Measurements from ENCODE around the gene KIF1B.
"Not testable (repeated sequence)": the region's sequence is repeated elsewhere in the genome, so short reads cannot be mapped to it uniquely, and the experiment has no call there.

The KIF1B gene

DNA sequence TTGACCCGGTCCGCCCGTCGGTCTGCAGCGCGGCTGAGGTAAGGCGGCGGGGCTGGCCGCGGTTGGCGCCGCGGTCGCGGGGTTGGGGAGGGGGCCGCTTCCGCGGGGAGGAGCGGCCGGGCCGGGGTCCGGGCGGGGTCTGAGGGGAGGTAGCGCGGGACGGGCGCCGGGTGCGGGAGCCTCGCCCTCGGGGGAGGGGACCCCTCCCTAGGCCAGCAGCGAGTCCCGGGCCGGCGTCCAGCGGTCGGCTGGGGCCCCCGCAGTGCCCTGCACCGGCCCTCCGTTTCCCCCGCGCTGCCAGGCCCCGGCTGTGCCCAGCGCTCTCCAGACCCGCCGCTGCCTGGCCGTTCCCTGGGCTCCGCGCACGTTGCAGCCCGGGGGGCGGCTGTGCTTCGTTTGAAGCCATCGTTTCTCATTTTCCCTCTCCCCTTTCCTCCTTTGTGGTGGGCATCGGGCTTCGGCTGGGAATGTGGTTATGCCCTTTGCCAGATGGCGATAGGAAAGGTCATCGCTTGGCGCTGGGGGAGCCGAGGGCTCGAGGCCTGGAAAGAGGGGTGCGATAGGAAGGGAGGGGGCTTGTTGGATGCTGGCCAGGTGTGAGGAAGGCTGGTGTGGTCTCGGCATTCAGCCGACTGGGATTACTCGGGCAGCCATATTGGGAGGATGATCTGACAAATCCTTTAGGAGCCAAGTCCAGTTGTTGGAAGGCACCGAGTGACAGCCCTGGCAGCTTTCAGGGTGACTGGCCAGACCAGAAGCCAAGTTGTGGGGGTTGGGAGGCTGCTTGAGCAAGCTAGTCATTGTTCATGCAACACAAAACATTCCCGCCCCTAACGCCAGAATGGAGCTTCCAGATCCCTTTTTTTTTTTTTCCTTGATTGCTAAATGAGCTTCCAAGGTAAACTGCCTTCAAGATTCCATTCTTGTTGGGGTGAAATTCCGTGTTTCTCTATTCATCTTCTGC, 753 bp downstream of the KIF1B start:
- Mint-ChIP-seq H3K4me1 (ENCODE audit: low read depth) (peaks cover 49% of the 10 kb centered on the region), H3K4me3 (peak overlapping the region; percentile 95), H3K9me3 (no peaks in the 10 kb centered on the region), H3K27ac (peak overlapping the region; percentile 100), H3K27me3 (no peaks in the 10 kb centered on the region), H3K36me3 (ENCODE audit: low read depth) (peaks cover 19% of the 10 kb centered on the region)
- intact Hi-C loops (cut with micrococcal nuclease), result no loop called here

DNA sequence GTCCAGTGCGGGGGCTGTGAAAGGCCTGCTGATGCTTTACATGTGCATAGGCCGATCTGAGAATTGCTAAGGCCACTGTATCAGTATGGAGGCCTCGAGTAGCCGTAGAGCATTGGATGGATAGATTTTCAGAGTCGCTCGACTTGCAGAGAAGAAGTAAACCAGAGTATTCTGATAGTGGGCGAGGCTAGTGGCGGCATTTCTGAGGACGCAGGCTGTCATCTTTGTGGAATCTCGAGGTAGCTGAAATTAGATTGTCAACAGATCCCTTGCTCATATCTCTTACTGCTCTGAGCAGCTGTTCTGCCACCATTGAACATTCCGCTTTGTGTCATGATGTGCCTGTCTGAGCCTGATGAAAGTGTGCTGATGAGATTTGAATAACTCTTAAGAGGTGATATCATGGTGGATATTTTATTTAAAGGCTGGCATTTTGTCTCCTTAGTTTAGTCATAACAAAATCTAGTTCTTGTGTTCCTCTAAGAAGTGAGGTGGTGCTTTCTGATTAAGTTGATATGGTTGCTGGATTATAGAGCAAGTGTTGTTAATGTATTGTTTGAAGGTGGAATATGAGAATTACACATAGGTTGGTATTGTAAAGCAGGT, 1.5 kb downstream of the KIF1B start:
- Mint-ChIP-seq H3K4me3 (peak overlapping the region; percentile 86), H3K27ac (peak overlapping the region; percentile 100), H3K36me3 (ENCODE audit: low read depth) (peaks cover 19% of the 10 kb centered on the region), H3K4me1 (ENCODE audit: low read depth) (peaks cover 56% of the 10 kb centered on the region), H3K27me3 (no peaks in the 10 kb centered on the region), H3K9me3 (no peaks in the 10 kb centered on the region)
- intact Hi-C loops (cut with micrococcal nuclease), result no loop called here

DNA sequence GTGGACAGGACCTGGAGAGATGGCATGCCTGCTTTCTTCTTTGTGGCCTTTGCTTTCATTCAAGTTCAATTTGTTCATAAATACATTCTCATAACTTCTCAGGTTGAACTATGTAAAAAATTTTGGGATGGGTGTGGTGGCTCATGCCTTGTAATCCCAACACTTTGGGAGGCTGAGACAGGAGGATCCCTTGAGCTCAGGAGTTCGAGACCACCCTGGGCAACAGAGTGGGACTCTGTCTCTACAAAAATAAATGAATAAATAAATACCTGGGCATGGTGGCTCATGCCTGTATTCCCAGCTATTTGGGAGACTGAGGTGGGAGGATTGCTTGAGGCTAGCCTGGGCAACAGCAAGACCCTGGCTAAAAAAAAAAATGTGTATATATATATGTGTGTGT, 2.1 kb downstream of the KIF1B start:
- Mint-ChIP-seq H3K27ac (peak overlapping the region; percentile 100), H3K27me3 (no peaks in the 10 kb centered on the region), H3K9me3 (no peaks in the 10 kb centered on the region), H3K4me1 (ENCODE audit: low read depth) (peaks cover 61% of the 10 kb centered on the region), H3K4me3 (no peak overlapping the region), H3K36me3 (ENCODE audit: low read depth) (peaks cover 19% of the 10 kb centered on the region)
- intact Hi-C loops (cut with micrococcal nuclease), result no loop called here

DNA sequence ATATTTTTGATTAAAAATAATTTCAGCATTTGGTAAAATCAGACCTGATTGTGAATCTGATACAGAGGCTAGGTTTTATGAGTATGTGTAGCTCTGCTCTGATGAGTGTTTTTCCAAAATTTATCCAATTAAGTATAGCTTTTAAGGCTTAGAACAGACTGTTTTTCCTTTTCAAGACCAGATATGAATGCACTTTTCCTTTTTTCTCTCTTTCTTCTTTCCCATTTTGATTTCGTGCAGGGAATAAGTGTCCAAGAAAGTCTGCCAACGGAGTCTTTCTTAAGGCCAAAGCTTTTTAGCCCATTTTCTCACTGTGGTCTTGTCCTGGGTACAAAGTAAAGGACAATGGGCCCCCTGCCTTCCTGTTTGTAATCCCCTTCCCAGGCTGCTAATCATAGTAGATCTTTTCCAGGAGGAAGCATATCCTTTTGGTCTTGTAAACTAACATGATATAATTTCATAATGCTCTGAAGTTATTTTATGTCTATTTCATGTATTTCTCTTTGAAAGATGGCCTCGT, 2.9 kb downstream of the KIF1B start:
- Mint-ChIP-seq H3K4me3 (no peak overlapping the region), H3K27ac (peak overlapping the region; percentile 10), H3K27me3 (no peaks in the 10 kb centered on the region), H3K4me1 (ENCODE audit: low read depth) (peaks cover 69% of the 10 kb centered on the region), H3K9me3 (no peaks in the 10 kb centered on the region), H3K36me3 (ENCODE audit: low read depth) (peaks cover 19% of the 10 kb centered on the region)
- intact Hi-C loops (cut with micrococcal nuclease), result no loop called here

DNA sequence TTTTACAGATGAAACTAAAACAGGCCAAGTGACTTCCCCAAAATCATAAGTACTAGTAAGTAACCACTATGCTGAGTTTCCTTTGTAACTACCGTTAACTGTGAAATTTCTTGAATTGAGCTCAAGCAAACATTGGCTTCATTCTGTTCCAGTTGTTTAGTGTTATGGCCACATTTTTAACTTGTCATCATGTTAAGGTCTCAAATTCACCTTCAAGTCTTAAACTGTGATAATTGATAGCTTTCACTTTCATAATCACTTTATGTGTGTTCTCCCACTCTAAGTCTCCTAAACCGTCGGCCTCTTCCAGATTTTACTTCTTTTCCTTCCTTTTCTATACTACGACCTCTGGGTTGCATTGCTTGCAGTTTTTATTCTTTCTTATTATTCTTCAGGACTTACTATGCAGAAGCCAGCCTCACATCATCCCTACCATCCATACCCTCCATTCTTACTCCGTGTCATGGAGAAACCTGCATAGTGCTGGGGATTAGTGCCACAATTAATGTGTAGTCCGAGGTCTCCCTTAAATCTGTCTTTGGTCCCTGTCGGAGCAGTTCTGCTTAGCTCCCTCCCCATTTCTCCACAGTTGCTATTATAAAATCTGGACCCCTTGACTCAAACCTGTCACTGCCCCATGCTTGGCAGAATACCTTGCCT, 5.8 kb downstream of the KIF1B start:
- Mint-ChIP-seq H3K27ac (peak overlapping the region; percentile 77), H3K36me3 (ENCODE audit: low read depth) (peaks cover 14% of the 10 kb centered on the region)

DNA sequence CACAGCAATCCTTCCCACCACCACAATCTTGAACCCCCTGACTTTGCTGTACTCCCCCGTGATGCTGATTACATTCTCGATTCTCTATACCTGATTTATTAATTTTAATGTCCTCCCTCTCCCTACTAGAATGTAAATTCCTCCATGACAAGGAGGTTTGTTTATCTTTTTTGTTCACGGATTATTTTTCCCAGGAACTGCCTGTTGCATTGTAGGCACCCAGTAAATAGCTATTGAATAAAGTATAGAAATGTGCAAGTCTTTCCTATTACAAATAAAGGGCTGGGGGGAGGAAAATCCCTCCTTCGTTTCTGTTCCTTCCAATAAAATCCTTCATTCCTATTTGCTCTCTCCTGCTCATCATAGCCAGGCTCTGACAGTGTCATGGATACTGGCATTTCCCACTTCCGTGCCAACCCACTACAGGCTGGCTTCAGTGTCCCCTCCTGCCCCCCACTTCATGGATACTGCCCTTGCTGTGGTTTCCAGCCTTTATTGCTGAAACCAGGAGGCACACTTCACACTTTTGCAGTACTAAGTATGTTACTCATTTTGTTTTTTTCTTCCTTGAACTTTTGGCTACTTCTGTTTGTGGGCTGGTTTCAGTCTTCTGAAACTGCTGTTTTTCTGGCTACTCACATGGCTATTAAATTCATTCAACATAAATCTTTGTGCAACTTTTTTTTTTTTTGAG, 7.5 kb downstream of the KIF1B start:
- Mint-ChIP-seq H3K4me1 (ENCODE audit: low read depth) (peaks cover 61% of the 10 kb centered on the region), H3K27me3 (no peaks in the 10 kb centered on the region), H3K27ac (peak overlapping the region; percentile 79), H3K36me3 (ENCODE audit: low read depth) (peaks cover 11% of the 10 kb centered on the region), H3K9me3 (no peaks in the 10 kb centered on the region), H3K4me3 (peak overlapping the region; percentile 39)
- intact Hi-C loops (cut with micrococcal nuclease), result no loop called here

More for the DNA sequence above, 5.8 kb downstream of the KIF1B start:
- Mint-ChIP-seq H3K9me3 (no peaks in the 10 kb centered on the region), H3K27me3 (no peaks in the 10 kb centered on the region), H3K4me1 (ENCODE audit: low read depth) (peaks cover 63% of the 10 kb centered on the region), H3K4me3 (peak overlapping the region; percentile 56)
- intact Hi-C loops (cut with micrococcal nuclease), result no loop called here

DNA sequence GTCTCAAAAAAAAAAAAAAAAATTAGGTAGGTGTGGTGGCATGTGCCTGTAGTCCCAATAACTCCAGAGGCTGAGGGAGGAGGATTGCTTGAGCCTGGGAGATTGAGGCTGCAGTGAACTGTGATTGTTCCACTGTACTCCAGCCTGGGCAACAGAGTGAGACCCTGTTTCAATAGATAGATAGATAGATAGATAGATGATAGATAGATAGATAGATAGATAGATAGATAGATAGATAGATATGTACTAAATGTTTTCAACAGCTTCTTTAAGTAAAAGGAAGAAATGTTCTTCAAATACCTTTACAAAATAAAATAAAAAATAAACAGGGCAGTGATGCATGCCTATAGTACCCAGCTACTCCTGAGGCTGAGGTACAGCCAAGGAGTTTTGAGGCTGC, 9.8 kb downstream of the KIF1B start:
- H3K27ac Mint-ChIP-seq, result peak overlapping the region; percentile 30
- H3K27me3 Mint-ChIP-seq, result no peaks in the 10 kb centered on the region
- peaks cover 10% of the 10 kb centered on the region for H3K36me3 Mint-ChIP-seq (ENCODE audit: low read depth)
- intact Hi-C loops (cut with micrococcal nuclease), result no loop called here
- peaks cover 58% of the 10 kb centered on the region for H3K4me1 Mint-ChIP-seq (ENCODE audit: low read depth)
- H3K9me3 Mint-ChIP-seq, result no peaks in the 10 kb centered on the region
- H3K4me3 Mint-ChIP-seq, result no peak overlapping the region

DNA sequence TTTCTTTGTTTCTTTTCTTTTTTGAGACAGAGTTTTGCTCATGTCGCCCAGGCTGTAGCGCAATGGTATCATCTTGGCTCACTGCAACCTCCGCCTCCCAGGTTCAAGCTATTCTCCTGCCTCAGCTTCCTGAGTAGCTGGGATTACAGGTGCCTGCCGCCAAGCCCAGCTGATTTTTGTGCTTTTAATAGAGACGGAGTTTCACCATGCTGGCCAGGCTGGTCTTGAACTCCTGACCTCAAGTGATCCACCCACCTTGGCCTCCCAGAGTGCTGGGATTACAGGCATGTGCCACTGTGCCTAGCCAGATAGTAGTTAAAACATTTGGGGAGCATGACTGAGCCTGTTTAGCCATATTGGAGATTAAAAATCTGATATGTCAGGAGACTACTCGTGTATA, 10.3 kb downstream of the KIF1B start:
- H3K27me3 Mint-ChIP-seq; H3K9me3 Mint-ChIP-seq; intact Hi-C loops (cut with micrococcal nuclease); H3K4me3 Mint-ChIP-seq; H3K36me3 Mint-ChIP-seq (ENCODE audit: low read depth): not testable (repeated sequence)
- Mint-ChIP-seq H3K4me1 (ENCODE audit: low read depth) (peaks cover 58% of the 10 kb centered on the region), H3K27ac (peak overlapping the region; percentile 30)

DNA sequence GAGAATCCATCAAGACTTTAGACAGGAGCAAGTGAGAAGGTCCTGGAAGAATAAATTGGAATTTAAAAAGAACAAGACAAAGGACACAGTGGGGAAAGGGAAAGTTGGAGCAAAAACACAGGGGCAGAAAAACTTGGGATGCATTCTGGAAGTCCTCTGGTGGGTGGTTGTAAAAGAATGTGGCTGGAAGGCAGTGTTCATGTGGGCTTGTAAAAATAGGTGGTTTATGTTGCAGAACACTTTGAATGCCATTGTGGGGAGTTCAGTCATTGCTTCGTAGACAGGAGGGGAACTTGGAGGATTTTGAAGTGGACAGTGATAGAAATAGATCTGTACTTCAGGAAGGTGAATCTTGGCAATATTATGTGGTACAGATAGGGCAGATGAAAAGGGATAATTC, 15.2 kb downstream of the KIF1B start:
- H3K27ac Mint-ChIP-seq, result no peak overlapping the region
- intact Hi-C loops (cut with micrococcal nuclease), result no loop called here
- no peak overlapping the region for H3K4me3 Mint-ChIP-seq
- H3K27me3 Mint-ChIP-seq, result no peaks in the 10 kb centered on the region
- H3K4me1 Mint-ChIP-seq (ENCODE audit: low read depth), result peaks cover 42% of the 10 kb centered on the region
- H3K9me3 Mint-ChIP-seq, result no peaks in the 10 kb centered on the region
- H3K36me3 Mint-ChIP-seq (ENCODE audit: low read depth), result peaks cover 5% of the 10 kb centered on the region

DNA sequence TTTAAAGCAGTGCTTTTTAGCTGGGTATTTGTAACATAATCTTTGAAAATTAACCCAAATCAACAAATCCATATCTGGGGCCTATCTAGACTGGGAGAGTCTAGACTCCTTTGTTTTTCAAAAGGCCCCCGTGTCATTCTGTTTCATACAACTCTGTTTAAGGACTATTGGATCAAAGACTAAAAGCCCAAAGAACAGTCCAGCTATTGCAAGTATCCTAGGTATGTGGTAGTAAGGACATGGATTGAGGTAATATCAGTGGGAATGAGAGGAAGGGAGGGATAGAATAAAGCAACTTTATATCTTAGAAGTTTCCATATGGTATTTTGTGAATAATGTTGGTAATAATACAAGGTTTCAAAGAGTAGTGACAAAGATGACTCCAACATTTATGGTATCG, 18.2 kb downstream of the KIF1B start:
- H3K27ac Mint-ChIP-seq, result no peak overlapping the region
- intact Hi-C loops (cut with micrococcal nuclease), result no loop called here
- no peaks in the 10 kb centered on the region for H3K27me3 Mint-ChIP-seq
- peaks cover 25% of the 10 kb centered on the region for H3K4me1 Mint-ChIP-seq (ENCODE audit: low read depth)
- no peak overlapping the region for H3K4me3 Mint-ChIP-seq
- H3K9me3 Mint-ChIP-seq, result no peaks in the 10 kb centered on the region
- no peaks in the 10 kb centered on the region for H3K36me3 Mint-ChIP-seq (ENCODE audit: low read depth)

DNA sequence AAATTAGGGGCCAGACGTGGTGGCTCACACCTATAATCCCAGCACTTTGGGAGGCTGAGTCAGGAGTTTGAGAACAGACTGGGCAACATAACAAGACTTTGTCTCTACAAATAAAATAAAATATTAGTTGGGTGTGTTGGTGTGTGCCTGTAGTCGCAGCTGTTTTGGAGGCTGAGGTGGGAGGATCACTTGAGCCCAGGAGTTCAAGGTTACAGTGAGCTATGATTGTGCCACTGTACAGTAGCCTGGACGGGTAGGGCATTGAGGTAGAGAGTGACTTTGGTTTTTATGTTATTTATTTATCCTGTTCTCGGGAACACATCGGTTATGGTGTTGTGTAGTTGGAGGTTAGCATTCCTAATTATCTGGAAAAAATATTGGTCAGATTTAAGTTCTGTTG, 19.5 kb downstream of the KIF1B start:
- H3K4me1 Mint-ChIP-seq (ENCODE audit: low read depth), result peaks cover 25% of the 10 kb centered on the region
- H3K9me3 Mint-ChIP-seq, result no peaks in the 10 kb centered on the region
- no peak overlapping the region for H3K4me3 Mint-ChIP-seq
- H3K27ac Mint-ChIP-seq, result no peak overlapping the region
- no peaks in the 10 kb centered on the region for H3K27me3 Mint-ChIP-seq
- peaks cover 10% of the 10 kb centered on the region for H3K36me3 Mint-ChIP-seq (ENCODE audit: low read depth)
- intact Hi-C loops (cut with micrococcal nuclease), result no loop called here

DNA sequence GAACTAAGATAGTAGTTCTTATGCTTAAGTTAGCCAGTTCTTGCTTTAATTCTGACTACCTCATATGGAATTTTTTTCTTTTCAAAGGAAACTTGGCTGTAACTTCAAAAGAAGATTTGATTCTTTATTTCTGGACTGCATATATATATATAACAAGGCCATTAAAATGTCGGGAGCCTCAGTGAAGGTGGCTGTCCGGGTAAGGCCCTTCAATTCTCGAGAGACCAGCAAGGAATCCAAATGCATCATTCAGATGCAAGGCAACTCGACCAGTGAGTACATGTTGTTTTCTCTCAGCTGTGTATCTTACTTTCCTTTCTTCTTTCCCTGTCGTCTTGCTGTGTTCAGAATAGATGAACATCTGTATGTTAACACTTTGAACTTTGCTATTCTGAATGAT, 21.8 kb downstream of the KIF1B start:
- Mint-ChIP-seq H3K4me3 (no peak overlapping the region), H3K36me3 (ENCODE audit: low read depth) (peaks cover 22% of the 10 kb centered on the region), H3K4me1 (ENCODE audit: low read depth) (peaks cover 11% of the 10 kb centered on the region), H3K9me3 (no peaks in the 10 kb centered on the region), H3K27ac (no peak overlapping the region), H3K27me3 (no peaks in the 10 kb centered on the region)
- intact Hi-C loops (cut with micrococcal nuclease), result no loop called here

DNA sequence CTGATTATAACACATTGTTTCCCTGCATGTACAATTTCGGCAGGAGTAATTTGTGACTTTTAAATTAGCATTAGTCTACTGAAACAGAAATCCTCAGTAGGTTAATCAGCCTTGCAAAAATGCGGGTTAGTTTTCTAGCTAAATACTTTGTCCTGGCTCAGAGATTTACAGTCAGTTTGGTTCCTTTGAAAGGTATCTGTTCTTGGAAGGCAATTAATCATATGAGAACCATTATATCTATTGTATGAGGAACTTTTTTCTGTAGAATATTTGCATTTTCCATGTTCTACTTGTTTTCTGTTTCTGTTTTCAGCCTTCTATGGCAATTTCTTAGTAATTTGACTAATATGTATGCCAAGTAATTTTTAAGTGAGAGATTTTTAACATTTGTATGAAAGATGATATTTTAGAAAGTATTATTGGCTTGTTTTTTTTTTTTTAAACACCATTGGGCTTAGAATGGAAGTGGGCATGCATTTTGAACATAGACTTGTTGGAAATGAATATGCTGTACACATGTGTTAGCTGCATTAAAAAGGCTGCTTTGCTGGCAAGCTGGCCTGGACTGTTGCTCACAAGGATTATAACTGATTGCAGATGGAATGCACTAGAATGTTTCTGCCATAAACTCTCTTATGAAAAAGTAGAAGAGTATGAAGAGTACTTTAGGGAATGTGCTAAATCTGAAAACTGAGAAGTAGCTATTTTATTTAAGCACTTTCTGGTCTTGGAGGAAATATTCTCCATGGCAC, 26.2 kb downstream of the KIF1B start:
- Mint-ChIP-seq H3K9me3 (no peaks in the 10 kb centered on the region), H3K4me3 (no peak overlapping the region), H3K27ac (no peak overlapping the region), H3K4me1 (ENCODE audit: low read depth) (peaks cover 7% of the 10 kb centered on the region), H3K36me3 (ENCODE audit: low read depth) (peaks cover 29% of the 10 kb centered on the region), H3K27me3 (no peaks in the 10 kb centered on the region)
- intact Hi-C loops (cut with micrococcal nuclease), result no loop called here
